Activated naive CD8-positive, alpha-beta T cell treated with anti-CD3 and anti-CD28 coated beads, Interleukin-2, amount 50 U/mL, for 24 hours (primary cell): ENCODE data around the gene TEDC2.

Experiments
- ATAC-seq: fragments of 150-1000 bp; cut with Tn5 transposase; one replicate; pipeline ENCODE4 v1.10.0; 2021
- DNase-seq: peaks from one replicate; pipeline ENCODE4 v3.0.0; 2021
- H3K27ac Mint-ChIP-seq: one replicate; pipeline ENCODE4 v1.8.0; 2021; ENCODE audit warnings: mild to moderate bottlenecking, mixed read lengths
- H3K27me3 Mint-ChIP-seq: one replicate; pipeline ENCODE4 v1.8.0; 2021; ENCODE audit warnings: mixed read lengths
- H3K36me3 Mint-ChIP-seq: one replicate; pipeline ENCODE4 v1.8.0; 2021; ENCODE audit warnings: low read depth, mixed read lengths
- H3K4me1 Mint-ChIP-seq: one replicate; pipeline ENCODE4 v1.8.0; 2021; ENCODE audit warnings: mixed read lengths
- H3K4me3 Mint-ChIP-seq: one replicate; pipeline ENCODE4 v1.8.0; 2021; ENCODE audit warnings: mild to moderate bottlenecking, moderate library complexity, mixed read lengths
- H3K9me3 Mint-ChIP-seq: one replicate; pipeline ENCODE4 v1.8.0; 2021; ENCODE audit warnings: mixed read lengths

Gene TEDC2

GRCh38 chr16:2498531-2499253 is 38.8 kb downstream of the TEDC2 start:
- Mint-ChIP-seq H3K4me1 (no peaks in the 10 kb centered on the region), H3K9me3 (no peaks in the 10 kb centered on the region), H3K27ac (no peak overlapping the region), H3K27me3 (no peaks in the 10 kb centered on the region), H3K36me3 (no peaks in the 10 kb centered on the region), H3K4me3 (no peak overlapping the region)
- DNase-seq, result no peak
- no peak for ATAC-seq

- H3K27ac Mint-ChIP-seq, result no peak overlapping the region
- no peak overlapping the region for H3K4me3 Mint-ChIP-seq
- DNase-seq (no peak), ATAC-seq (no peak)
- no peaks in the 10 kb centered on the region for H3K27me3 Mint-ChIP-seq
- no peaks in the 10 kb centered on the region for H3K36me3 Mint-ChIP-seq
- H3K4me1 Mint-ChIP-seq, result no peaks in the 10 kb centered on the region
- H3K9me3 Mint-ChIP-seq, result no peaks in the 10 kb centered on the region
These were observed 39.5 kb downstream of the TEDC2 start for GRCh38 chr16:2499454-2499853.

- Mint-ChIP-seq H3K27ac (no peak overlapping the region), H3K27me3 (no peaks in the 10 kb centered on the region), H3K4me3 (no peak overlapping the region), H3K36me3 (no peaks in the 10 kb centered on the region), H3K9me3 (no peaks in the 10 kb centered on the region), H3K4me1 (no peaks in the 10 kb centered on the region)
- no peak for ATAC-seq
- DNase-seq, result no peak
These were observed 40.1 kb downstream of the TEDC2 start for GRCh38 chr16:2499890-2500429.

GRCh38 chr16:2500430-2500917 is 40.6 kb downstream of the TEDC2 start:
- no peak overlapping the region for H3K4me3 Mint-ChIP-seq
- no peaks in the 10 kb centered on the region for H3K36me3 Mint-ChIP-seq
- H3K27me3 Mint-ChIP-seq, result no peaks in the 10 kb centered on the region
- no peak overlapping the region for H3K27ac Mint-ChIP-seq
- ATAC-seq, result no peak
- H3K9me3 Mint-ChIP-seq, result no peaks in the 10 kb centered on the region
- no peak for DNase-seq
- H3K4me1 Mint-ChIP-seq, result no peaks in the 10 kb centered on the region

- Mint-ChIP-seq H3K27ac (no peak overlapping the region), H3K36me3 (no peaks in the 10 kb centered on the region), H3K9me3 (no peaks in the 10 kb centered on the region), H3K4me3 (no peak overlapping the region), H3K4me1 (no peaks in the 10 kb centered on the region), H3K27me3 (no peaks in the 10 kb centered on the region)
- DNase-seq (peak; percentile 87), ATAC-seq (peak; percentile 84)
These were observed 41.2 kb downstream of the TEDC2 start for GRCh38 chr16:2500918-2501750.

- DNase-seq (no peak), ATAC-seq (no peak)
- Mint-ChIP-seq H3K4me3 (no peak overlapping the region), H3K36me3 (no peaks in the 10 kb centered on the region), H3K4me1 (no peaks in the 10 kb centered on the region), H3K27ac (no peak overlapping the region), H3K9me3 (no peaks in the 10 kb centered on the region), H3K27me3 (no peaks in the 10 kb centered on the region)
These were observed 42.3 kb downstream of the TEDC2 start for GRCh38 chr16:2501946-2502895.

- no peak overlapping the region for H3K4me3 Mint-ChIP-seq
These were observed 45.8 kb downstream of the TEDC2 start for GRCh38 chr16:2505695-2506094.

GRCh38 chr16:2507052-2507659 is 47.2 kb downstream of the TEDC2 start:
- Mint-ChIP-seq H3K27ac (peak overlapping the region; percentile 26), H3K9me3 (no peaks in the 10 kb centered on the region), H3K4me1 (peaks cover 12% of the 10 kb centered on the region), H3K36me3 (no peaks in the 10 kb centered on the region), H3K4me3 (no peak overlapping the region), H3K27me3 (no peaks in the 10 kb centered on the region)
- DNase-seq, result no peak
- no peak for ATAC-seq

More at GRCh38 chr16:2505695-2506094, 45.8 kb downstream of the TEDC2 start:
- Mint-ChIP-seq H3K4me1 (peaks cover 10% of the 10 kb centered on the region), H3K36me3 (no peaks in the 10 kb centered on the region), H3K27ac (no peak overlapping the region), H3K9me3 (no peaks in the 10 kb centered on the region), H3K27me3 (no peaks in the 10 kb centered on the region)
- ATAC-seq, result no peak
- DNase-seq, result no peak

GRCh38 chr16:2507665-2508064 is 47.8 kb downstream of the TEDC2 start:
- Mint-ChIP-seq H3K4me3 (no peak overlapping the region), H3K9me3 (no peaks in the 10 kb centered on the region), H3K4me1 (peaks cover 15% of the 10 kb centered on the region), H3K36me3 (no peaks in the 10 kb centered on the region), H3K27ac (no peak overlapping the region), H3K27me3 (no peaks in the 10 kb centered on the region)
- DNase-seq (no peak), ATAC-seq (no peak)

GRCh38 chr16:2508722-2509400 is 49.0 kb downstream of the TEDC2 start:
- no peak overlapping the region for H3K27ac Mint-ChIP-seq
- ATAC-seq (no peak), DNase-seq (no peak)
- H3K4me1 Mint-ChIP-seq, result peaks cover 22% of the 10 kb centered on the region
- H3K4me3 Mint-ChIP-seq, result no peak overlapping the region
- H3K9me3 Mint-ChIP-seq, result no peaks in the 10 kb centered on the region
- H3K36me3 Mint-ChIP-seq, result no peaks in the 10 kb centered on the region
- H3K27me3 Mint-ChIP-seq, result no peaks in the 10 kb centered on the region

- no peak for DNase-seq
- no peak overlapping the region for H3K27ac Mint-ChIP-seq
- H3K9me3 Mint-ChIP-seq, result no peaks in the 10 kb centered on the region
- no peak for ATAC-seq
- no peaks in the 10 kb centered on the region for H3K27me3 Mint-ChIP-seq
- peaks cover 39% of the 10 kb centered on the region for H3K4me1 Mint-ChIP-seq
- H3K36me3 Mint-ChIP-seq, result peaks cover 5% of the 10 kb centered on the region
- H3K4me3 Mint-ChIP-seq, result peak overlapping the region; percentile 21
These were observed 51.4 kb downstream of the TEDC2 start for GRCh38 chr16:2511128-2511800.

- DNase-seq (no peak), ATAC-seq (no peak)
- Mint-ChIP-seq H3K9me3 (no peaks in the 10 kb centered on the region), H3K27me3 (no peaks in the 10 kb centered on the region), H3K27ac (no peak overlapping the region), H3K4me3 (peak overlapping the region; percentile 24), H3K4me1 (peaks cover 48% of the 10 kb centered on the region), H3K36me3 (peaks cover 11% of the 10 kb centered on the region)
These were observed 52.3 kb downstream of the TEDC2 start for GRCh38 chr16:2511996-2512734.
